ENCODE measurements around the gene GOLT1B.

GOLT1B gene

GRCh38 chr12:21566223-21566906, 64.8 kb downstream of the GOLT1B start:
- Histone ChIP-seq H3K27ac (no peak overlapping the region), H3K27me3 (ENCODE audit: control insufficient read depth, insufficient read depth, low read length) (no peaks in the 10 kb centered on the region), H3K4me2 (ENCODE audit: low read length) (no peak overlapping the region), H3K9me3 (ENCODE audit: control insufficient read depth, low read length) (no peaks in the 10 kb centered on the region), H2AFZ (no peak overlapping the region), H3K4me3 (ENCODE audit: low read depth, low read length) (no peak overlapping the region), H3K9ac (no peak overlapping the region), H3K79me2 (no peaks in the 10 kb centered on the region), H3K4me1 (no peaks in the 10 kb centered on the region), H3K36me3 (ENCODE audit: control insufficient read depth, insufficient read depth, low read length) (no peaks in the 10 kb centered on the region)
- TF ChIP-seq CTCF (IDR thresholded peaks at IDR 0.05), result no peak

GRCh38 chr12:21566907-21567394, 65.4 kb downstream of the GOLT1B start:
- no peaks in the 10 kb centered on the region for H3K4me1 ChIP-seq
- H3K27me3 ChIP-seq (ENCODE audit: control insufficient read depth, insufficient read depth, low read length), result no peaks in the 10 kb centered on the region
- no peak overlapping the region for H2AFZ ChIP-seq
- TF ChIP-seq CTCF (IDR thresholded peaks at IDR 0.05), result no peak
- H3K27ac ChIP-seq, result no peak overlapping the region
- H3K4me3 ChIP-seq (ENCODE audit: low read depth, low read length), result no peak overlapping the region
- H3K9ac ChIP-seq, result no peak overlapping the region
- H3K79me2 ChIP-seq, result no peaks in the 10 kb centered on the region
- H3K36me3 ChIP-seq (ENCODE audit: control insufficient read depth, insufficient read depth, low read length), result no peaks in the 10 kb centered on the region
- H3K9me3 ChIP-seq (ENCODE audit: control insufficient read depth, low read length), result no peaks in the 10 kb centered on the region
- H3K4me2 ChIP-seq (ENCODE audit: low read length), result no peak overlapping the region
